GM20000 (cell line): ENCODE measurements around the gene NME7.
"Not testable (repeated sequence)": the region's sequence is repeated elsewhere in the genome, so short reads cannot be mapped to it uniquely, and the experiment has no call there.

Source experiments
- DNase-seq: peaks from one replicate; pipeline ENCODE4 v3.0.0; 2012; ENCODE audit warnings: low spot score
- CTCF ChIP-seq: IDR thresholded peaks from 2 replicates; pipeline ENCODE4 v1.5.1; 2012; ENCODE audit warnings: mild to moderate bottlenecking, control low read depth; ENCODE audit errors: extremely low read depth, missing control alignments

The NME7 gene

GRCh38 chr1:169180174-169180573 is 187.4 kb downstream of the NME7 start:
- TF ChIP-seq CTCF = no peak
- DNase-seq = no peak

GRCh38 chr1:169179431-169179830 is 188.2 kb downstream of the NME7 start:
- DNase-seq = not testable (repeated sequence)

- no peak for DNase-seq
- TF ChIP-seq CTCF = no peak
Observed at GRCh38 chr1:169175461-169175860, 192.1 kb downstream of the NME7 start.

DNA sequence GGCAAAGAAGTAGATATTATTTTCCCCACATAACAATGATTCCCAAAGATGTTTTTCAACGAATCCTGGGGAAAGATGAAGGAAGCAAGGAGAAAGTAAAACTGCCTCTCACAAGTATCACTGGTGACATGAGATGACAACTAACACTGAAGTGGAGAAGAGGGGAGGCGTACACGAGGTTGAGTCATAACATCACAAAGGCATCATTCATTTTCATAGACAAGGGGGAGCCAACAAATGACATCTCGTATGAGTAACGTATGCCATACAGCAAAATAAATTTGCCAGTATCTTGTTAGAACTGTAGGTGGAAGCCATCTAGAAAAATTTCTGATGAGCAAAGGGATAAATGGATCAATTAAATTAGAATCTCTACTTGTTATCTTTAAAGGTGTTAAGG is 204.5 kb downstream of the NME7 start:
- TF ChIP-seq CTCF = no peak
- peak; percentile 10 for DNase-seq

DNA sequence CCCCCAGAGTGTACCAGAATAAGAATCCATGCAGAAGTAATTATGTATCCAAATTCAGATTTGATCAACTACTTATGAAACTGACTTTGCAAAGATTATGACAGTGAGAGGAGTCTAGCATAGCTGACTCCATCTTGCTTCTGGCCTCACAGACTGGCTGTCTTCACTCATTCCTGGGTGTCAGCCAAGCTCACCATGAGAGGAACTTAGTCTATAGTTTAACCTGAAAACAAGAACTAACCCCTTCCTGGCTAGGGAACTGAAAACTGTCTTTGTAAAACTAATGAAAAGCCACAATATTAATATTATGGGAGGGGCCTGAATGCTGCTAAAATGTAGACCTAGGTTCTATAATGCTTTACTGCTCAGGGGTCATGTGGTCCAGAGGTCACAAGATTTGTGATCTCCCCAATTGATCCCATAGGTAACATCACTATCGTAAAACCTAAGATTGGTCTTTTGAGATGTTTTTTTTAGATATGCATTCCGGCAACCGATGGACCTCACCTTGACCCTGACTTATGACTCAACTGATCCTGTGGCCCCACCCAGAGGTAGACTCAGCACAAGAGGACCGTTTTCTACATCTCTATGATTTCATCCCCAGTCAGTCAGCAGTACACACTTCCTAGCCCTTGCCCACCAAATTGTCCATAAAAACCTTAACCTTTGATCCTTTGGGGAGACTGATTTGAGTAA is 206.0 kb downstream of the NME7 start:
- TF ChIP-seq CTCF = no peak
- peak; percentile 7 for DNase-seq

DNA sequence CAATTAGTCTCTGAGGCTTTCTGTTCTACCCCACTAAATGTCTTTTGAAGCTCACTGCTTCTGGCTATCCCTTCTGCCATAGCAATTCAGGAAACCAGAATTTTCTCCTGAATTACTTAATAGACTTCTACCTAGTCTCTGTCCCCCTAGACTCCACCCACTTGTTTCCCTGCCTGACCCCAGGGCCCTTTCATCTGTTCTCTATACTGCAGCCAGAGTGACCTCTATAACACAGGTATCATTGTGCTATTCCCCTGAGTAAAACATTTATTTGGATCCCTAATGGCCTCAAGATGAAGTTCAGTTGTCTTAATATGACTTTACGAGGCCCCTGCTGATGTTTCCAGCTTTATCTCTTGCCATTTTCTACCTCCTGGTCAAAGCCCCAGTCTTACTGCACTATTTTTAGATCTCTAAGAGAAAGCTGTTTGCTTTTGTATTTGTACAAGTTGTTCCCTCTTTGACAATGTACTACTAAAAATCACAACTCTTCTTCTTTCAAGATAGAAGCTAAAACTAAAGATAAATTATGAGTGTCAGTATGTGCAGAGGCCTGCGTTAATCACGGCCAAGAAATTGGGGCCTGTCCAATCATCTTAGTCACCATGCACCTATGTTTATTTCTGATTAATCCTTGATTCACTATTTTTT is 206.6 kb downstream of the NME7 start:
- no peak for DNase-seq
- TF ChIP-seq CTCF = no peak

DNA sequence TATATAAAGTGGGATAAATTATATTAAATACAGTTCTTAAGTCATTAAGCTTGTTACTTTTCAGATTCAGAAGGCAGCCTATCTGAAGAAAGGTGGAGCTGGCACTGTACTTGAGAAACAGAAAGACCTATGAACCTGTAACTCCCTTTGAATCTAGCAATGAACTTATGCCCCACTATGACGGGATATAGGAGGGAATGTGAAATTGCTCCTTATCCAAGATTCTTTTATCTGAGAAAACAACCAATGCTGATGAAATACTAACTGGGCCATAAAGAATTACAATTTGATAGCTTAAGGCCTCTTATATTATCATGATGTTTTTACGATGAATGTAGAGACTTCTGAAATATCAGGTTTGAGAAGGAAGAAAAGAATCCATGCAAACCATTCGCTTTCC is 211.0 kb downstream of the NME7 start:
- TF ChIP-seq CTCF = no peak
- DNase-seq = no peak

DNA sequence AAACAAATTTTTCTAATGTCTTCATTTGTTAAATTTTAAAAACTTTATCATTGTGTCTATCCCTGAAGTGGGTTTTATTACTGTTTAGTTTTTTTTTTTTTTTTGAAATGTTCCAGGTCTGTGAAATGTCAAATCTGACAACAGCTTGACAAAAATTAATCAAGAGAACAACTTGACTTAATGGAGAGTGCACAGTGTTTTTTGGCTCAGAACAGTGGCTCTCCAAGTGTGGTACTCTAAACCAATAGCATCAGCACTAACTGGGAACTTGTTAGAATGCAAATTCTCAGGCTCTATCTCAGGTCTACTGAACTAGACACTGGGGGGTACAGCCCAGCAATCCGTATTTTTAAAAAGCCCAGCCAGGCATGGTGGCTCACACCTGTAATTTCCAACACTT is 211.9 kb downstream of the NME7 start:
- TF ChIP-seq CTCF = no peak
- no peak for DNase-seq
